Activated CD8-positive, alpha-beta memory T cell treated with anti-CD3 and anti-CD28 coated beads for 4 hours (primary cell): ENCODE measurements around the gene RPUSD1.
"Not testable (repeated sequence)": the region's sequence is repeated elsewhere in the genome, so short reads cannot be mapped to it uniquely, and the experiment has no call there.

ENCODE experiments used
- DNase-seq, 2 donors: peaks; one replicate each; pipeline ENCODE4 v3.0.0-alpha.2; 2020; ENCODE audit warnings: low read depth in 2 of 2

The RPUSD1 gene

GRCh38 chr16:766008-766819 is 22.0 kb downstream of the RPUSD1 start:
- DNase-seq = no peak

- DNase-seq = no peak
Measured at GRCh38 chr16:765488-765865, 22.7 kb downstream of the RPUSD1 start.

DNA sequence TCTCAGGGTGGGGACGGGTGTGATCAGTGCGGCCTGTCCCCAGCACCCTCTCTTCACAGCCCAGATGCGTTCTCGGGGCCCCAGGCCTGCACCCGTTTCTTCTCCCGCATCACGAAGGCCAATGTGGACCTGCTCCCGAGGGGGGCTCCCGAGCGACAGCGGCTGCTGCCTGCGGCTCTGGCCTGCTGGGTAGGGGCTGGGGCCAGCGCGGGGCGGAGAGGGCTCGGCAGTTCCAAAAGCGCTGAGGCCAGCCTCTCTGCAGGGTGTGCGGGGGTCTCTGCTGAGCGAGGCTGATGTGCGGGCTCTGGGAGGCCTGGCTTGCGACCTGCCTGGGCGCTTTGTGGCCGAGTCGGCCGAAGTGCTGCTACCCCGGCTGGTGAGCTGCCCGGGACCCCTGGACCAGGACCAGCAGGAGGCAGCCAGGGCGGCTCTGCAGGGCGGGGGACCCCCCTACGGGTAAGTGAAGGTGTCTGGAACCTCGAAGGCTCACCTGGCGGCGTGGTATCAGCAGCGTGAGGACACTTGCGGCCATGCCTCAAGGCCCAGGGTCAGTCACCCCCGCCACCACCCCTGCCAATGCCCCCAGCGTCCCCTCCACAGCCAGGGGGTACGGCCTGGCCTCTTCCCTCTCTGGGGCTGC is 23.2 kb downstream of the RPUSD1 start:
- no peak for DNase-seq

DNA sequence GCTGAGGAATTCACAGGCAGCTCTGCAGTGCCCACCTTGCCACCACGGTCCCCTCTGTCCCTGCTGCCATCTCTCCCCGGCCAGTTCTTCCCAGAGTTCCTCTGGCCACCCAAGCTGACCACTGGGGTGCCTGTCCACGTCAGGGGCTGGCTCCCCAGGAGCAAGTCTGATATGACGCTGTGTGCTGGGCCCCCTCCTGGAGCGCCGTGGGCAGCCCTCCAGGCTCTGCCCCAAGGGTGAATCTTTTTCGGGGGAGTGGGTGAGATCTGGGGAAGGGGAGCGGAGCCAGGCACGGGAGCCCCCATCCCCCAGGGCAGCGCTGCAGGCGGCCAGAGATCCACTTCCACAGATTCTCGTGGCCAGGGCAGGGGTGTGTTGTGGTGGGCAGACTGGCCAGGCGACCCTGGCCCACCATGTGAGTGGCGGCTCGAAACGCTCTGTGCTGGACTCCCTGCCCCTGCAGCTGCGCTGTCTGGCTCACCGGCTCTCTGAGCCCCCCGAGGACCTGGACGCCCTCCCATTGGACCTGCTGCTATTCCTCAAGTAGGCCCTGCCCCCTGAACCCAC is 23.9 kb downstream of the RPUSD1 start:
- no peak for DNase-seq

- DNase-seq = no peak
Measured at GRCh38 chr16:763369-764183, 24.6 kb downstream of the RPUSD1 start.

- no peak for DNase-seq
Measured at GRCh38 chr16:762595-763268, 25.4 kb downstream of the RPUSD1 start.

GRCh38 chr16:761625-762513 is 26.3 kb downstream of the RPUSD1 start:
- DNase-seq = no peak

DNA sequence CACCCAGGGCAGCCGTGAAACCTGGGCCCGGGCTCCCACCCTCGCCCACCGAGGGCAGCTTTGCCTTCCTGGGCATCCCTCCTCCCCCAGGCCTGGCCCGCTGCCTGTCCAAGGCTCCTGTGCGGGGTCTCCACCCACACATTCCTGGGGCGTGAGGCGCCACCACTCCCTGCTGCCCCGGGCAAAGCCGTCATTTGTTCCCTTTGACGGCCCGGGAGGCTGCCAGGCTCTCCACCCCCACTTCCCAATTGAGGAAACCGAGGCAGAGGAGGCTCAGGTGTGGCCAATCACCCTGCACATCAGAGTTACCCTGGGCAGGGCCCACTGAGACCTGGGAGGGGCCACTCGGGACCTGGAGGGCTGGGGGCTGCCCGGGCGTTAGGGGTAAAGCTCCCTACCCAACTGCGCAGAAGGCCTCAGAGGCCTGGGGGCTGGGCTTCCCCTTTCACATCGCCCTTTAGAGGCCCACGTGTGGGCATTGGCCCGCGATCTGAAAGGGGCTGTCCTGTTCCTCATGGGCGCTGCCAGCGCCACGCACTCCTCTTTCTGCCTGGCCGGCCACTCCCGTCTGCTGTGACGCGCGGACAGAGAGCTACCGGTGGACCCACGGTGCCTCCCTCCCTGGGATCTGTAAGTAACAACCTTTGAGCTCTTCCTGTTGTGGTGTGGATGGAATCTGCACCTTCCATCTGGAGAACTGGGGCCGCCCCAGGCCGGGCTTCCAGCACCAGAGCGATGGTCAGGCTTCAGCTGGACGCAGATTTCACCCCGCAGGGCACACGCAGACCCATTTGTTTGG is 27.4 kb downstream of the RPUSD1 start, which contains the start of gene MSLN:
Gene MSLN, plus strand, starts transcription at position 190 of the 799 bp plus-strand sequence. CDS start 1,947 bp downstream, outside the sequence.
- DNase-seq = no peak

DNA sequence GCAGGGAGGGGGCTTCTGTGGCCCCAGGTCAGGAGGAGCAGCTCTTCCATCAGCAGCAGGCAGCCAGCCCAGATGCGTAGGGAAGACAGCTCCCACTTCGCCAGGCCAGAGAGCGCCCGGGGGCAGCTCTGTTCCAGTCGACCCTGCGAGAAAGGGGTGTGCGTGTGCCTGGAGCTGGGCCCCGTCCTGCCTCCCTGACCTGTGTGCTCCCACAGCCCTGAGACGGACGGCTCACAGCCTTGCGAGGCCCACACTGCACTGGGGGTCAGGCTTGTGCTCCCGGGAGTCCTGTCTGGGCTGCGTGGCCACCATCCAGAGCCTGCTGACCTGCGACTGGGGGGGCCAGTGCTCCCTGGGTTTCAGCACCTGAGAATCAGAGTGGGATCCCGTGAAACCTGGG is 28.1 kb downstream of the RPUSD1 start:
- DNase-seq = no peak

GRCh38 chr16:759110-759910 is 28.9 kb downstream of the RPUSD1 start:
- no peak for DNase-seq

- DNase-seq = no peak
Measured at GRCh38 chr16:756428-756827, 31.8 kb downstream of the RPUSD1 start.

GRCh38 chr16:754656-755055 is 33.5 kb downstream of the RPUSD1 start:
- no peak for DNase-seq

- not testable (repeated sequence) for DNase-seq
Measured at GRCh38 chr16:754121-754607, 34.0 kb downstream of the RPUSD1 start.

- DNase-seq = no peak
Measured at GRCh38 chr16:752007-752312, 36.2 kb downstream of the RPUSD1 start.

DNA sequence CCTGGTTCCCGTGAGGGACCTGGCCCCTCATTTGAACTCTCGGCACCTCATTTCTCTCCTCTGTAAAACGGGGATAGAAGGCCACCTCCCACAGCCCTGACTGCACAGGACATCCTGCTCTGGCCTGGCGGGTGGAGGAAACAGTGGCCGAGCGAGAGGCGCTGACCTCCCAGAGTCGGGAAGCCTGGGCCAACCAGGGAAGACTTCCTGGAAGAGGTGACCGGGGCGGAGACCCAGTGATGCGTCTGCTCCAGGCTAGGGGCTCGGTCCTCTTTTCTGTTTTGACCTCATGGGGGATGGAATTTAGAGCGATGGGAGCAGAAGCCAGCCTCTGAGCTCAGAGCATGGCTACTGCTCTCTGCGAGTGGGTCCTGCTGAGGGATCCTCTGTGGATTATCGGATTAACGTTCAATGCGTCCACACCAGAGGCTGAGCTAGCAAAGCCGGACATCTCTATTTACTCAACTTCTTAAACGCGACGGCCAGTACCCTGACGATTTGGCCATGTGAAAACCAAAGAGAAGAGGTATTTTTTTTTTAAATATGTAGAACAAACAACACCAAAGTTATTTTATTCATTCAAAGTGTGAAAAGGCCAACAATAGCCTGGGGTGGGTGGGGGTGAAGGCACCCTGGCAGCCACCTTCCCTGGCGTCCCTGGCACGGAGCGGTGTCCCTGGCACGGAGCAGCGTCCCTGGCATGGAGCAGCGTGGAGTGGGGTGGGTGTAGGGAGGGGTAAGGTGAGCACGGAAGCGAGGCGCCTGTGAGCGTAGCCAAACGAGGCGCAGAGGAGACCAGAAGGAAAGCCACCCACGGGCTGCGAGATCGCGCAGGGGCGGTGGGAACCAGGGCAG is 36.8 kb downstream of the RPUSD1 start:
- DNase-seq = no peak

DNA sequence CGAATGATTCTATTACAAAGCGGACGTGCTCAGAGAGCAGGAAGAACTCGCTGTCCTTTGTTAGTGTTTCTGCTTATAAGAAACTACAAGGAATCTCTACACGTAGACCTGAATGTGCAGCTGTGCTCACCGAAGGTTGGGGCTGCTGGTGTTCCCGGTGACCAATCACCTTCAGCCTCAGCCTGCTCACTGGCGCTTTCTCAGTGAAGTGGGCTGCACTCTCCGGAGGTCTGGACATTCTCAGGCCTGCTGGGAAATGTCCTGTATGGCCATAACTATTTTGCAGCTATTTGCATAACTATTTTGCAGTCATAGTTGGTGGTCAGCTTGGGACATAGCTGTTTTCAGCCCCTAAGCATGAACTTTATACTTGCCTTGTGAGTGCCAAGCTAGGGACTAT is 37.7 kb downstream of the RPUSD1 start:
- no peak for DNase-seq

DNA sequence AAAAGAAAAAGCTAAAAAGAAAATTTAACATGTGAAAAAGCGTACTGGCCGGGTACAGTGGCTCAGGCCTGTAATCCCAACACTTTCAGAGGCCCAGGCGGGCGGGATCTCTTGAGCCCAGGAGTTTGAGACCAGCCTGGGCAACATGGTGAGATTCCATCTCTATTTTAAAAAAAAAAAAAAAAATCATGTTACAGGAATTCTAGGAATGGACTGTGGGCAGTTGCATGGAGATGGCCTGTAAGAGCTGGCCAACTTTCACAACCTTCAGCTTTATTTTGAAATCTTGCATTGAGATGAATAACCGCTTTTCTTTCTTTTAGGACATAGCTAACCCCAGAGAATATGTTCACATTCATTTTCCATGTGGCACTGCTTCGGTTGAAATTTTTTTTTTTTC is 39.2 kb downstream of the RPUSD1 start:
- DNase-seq = no peak
